ENCODE measurements around the gene GCDH.

GRCh38 chr19:12946092-12946721, 55.2 kb downstream of the GCDH start:
- TF ChIP-seq POLR2A (IDR thresholded peaks at IDR 0.05) (no peak), CTCF (IDR thresholded peaks at IDR 0.05) (no peak), POLR2AphosphoS5 (IDR thresholded peaks at IDR 0.05) (no peak), EP300 (IDR thresholded peaks at IDR 0.05) (no peak)
